Measurements from ENCODE around the gene NCS1.

The NCS1 gene

DNA sequence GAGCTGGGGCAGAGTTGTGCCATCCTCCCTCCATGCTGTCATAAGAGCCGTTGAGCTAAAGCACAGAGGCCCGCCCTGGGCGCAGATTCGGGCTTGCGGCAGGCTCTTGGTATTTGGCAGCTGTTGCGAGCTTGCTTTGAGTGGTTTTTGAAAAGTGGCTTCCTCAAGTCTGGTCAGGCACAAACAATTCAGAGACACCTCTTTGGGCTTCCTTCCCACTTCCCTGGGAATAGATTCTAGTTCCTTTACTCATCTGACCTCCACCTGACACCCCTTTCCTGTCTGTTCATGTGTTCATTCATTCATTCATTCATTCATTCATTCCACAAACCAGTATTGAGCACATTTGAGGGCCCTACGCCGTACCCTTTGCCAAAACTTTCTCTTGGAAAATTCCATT, 27.4 kb downstream of the NCS1 start:
- TF ChIP-seq TAF1 (IDR thresholded peaks at IDR 0.05; ENCODE audit: borderline replicate concordance, insufficient read depth, low read length) (no peak), SIN3A (IDR thresholded peaks at IDR 0.05; ENCODE audit: borderline replicate concordance, insufficient read depth, low read length) (no peak)

DNA sequence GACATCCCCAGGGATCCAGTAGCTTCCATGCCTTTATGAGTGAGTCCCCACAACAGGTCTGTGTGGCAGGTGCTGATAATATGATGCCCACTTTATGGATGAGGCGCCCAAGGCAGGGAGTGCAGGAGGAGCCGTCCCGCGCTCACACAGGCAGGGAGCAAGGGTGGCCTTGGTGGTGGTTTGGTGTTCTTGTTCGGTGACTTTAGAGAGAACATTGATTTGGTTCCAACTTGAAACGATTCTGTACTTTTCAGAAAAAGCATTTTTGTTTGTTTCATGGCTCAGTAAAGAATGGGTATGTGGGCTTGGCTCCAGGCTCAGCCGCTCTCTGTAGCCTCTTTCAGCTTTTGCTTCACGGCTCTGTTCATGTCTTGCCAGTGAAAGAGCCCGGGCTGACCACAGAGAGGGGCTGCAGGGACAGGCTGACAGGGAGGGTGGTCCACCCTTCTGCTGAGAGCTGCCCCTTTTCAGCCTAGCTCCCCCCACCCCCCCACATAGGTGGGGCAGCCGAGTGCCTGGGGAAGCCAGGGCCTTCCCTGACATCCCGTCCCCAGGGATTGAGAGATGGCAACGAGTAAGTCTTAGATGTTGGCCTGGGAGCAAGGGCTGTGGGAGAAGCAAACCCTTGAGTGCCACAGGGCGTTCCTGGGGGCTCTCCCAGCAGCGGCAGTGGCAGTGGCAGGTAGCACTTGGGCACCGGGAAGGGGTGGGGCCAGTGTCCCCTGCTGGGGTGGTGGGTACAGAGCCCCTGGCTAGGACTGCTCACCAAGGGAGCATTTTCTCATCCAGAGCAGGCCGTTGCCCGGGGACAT, 28.0 kb downstream of the NCS1 start:
- TF ChIP-seq TAF1 (IDR thresholded peaks at IDR 0.05; ENCODE audit: borderline replicate concordance, insufficient read depth, low read length) (no peak), SIN3A (IDR thresholded peaks at IDR 0.05; ENCODE audit: borderline replicate concordance, insufficient read depth, low read length) (no peak), POLR2AphosphoS5 (IDR thresholded peaks at IDR 0.05; ENCODE audit: low read depth, low read length) (no peak), FOXP2 (optimal IDR thresholded peaks at IDR 0.05; ENCODE audit: borderline replicate concordance, extremely low read depth, extremely low read length, insufficient read depth) (no peak)
- TF ChIP-seq, protein P1, sequence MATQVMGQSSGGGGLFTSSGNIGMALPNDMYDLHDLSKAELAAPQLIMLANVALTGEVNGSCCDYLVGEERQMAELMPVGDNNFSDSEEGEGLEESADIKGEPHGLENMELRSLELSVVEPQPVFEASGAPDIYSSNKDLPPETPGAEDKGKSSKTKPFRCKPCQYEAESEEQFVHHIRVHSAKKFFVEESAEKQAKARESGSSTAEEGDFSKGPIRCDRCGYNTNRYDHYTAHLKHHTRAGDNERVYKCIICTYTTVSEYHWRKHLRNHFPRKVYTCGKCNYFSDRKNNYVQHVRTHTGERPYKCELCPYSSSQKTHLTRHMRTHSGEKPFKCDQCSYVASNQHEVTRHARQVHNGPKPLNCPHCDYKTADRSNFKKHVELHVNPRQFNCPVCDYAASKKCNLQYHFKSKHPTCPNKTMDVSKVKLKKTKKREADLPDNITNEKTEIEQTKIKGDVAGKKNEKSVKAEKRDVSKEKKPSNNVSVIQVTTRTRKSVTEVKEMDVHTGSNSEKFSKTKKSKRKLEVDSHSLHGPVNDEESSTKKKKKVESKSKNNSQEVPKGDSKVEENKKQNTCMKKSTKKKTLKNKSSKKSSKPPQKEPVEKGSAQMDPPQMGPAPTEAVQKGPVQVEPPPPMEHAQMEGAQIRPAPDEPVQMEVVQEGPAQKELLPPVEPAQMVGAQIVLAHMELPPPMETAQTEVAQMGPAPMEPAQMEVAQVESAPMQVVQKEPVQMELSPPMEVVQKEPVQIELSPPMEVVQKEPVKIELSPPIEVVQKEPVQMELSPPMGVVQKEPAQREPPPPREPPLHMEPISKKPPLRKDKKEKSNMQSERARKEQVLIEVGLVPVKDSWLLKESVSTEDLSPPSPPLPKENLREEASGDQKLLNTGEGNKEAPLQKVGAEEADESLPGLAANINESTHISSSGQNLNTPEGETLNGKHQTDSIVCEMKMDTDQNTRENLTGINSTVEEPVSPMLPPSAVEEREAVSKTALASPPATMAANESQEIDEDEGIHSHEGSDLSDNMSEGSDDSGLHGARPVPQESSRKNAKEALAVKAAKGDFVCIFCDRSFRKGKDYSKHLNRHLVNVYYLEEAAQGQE (IDR thresholded peaks at IDR 0.05; ENCODE audit: insufficient read depth in 1 of 2, low read depth in 2 of 2, low read length in 2 of 2), result no peak

DNA sequence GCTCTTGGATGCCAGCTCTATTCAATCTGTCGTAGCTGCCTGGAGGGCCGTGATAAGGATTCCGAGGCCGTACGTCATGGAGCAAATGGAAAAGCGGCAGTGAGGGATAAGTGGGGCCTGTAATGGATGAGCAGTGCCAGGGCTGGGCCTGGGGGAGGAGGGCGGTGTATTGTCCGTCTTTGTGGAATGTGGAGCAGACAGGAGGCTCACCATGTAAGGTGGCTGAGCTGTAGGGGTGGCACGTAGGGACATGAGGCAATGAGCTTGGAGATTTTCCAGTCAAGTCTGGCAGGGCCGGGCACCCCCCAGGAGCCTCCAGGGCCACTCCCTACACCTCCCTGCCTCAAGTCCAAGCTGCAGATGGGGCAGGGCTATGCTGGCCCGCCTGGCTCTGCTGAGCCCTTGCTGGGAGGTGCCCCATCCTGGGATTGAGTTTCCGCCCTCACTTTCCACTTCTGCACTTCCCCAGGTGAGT, 29.2 kb downstream of the NCS1 start:
- no peak for TF ChIP-seq SIN3A (IDR thresholded peaks at IDR 0.05; ENCODE audit: borderline replicate concordance, insufficient read depth, low read length)
- TF ChIP-seq TAF1 (IDR thresholded peaks at IDR 0.05; ENCODE audit: borderline replicate concordance, insufficient read depth, low read length), result no peak
- TF ChIP-seq, protein P1 (IDR thresholded peaks at IDR 0.05; ENCODE audit: insufficient read depth in 1 of 2, low read depth in 2 of 2, low read length in 2 of 2), result no peak
- TF ChIP-seq FOXP2 (optimal IDR thresholded peaks at IDR 0.05; ENCODE audit: borderline replicate concordance, extremely low read depth, extremely low read length, insufficient read depth), result no peak
- TF ChIP-seq POLR2AphosphoS5 (IDR thresholded peaks at IDR 0.05; ENCODE audit: low read depth, low read length), result no peak

DNA sequence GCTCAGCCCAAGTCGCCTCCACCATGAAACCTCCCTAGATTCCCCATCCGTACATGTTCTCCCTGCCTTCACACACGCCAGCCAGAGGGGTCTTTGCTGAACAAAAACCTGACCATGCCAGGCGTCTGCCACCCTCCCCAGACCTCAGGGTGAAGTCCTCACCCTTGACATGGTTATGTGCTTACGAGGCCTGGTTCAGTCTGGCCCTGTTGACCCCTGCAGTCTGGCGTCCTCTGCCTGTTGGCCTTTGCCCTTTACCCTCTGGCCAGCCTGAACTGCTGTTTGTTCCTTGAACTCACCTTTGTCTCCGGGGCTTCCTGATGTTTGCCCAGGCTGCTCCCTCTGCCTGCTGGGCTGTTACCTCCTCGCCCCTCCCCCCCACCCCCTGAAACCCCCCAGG, 29.8 kb downstream of the NCS1 start:
- TF ChIP-seq POLR2AphosphoS5 (IDR thresholded peaks at IDR 0.05; ENCODE audit: low read depth, low read length), result no peak
- TF ChIP-seq, protein P1 (IDR thresholded peaks at IDR 0.05; ENCODE audit: insufficient read depth in 1 of 2, low read depth in 2 of 2, low read length in 2 of 2), result no peak
- TF ChIP-seq TAF1 (IDR thresholded peaks at IDR 0.05; ENCODE audit: borderline replicate concordance, insufficient read depth, low read length), result no peak
- no peak for TF ChIP-seq FOXP2 (optimal IDR thresholded peaks at IDR 0.05; ENCODE audit: borderline replicate concordance, extremely low read depth, extremely low read length, insufficient read depth)
- no peak for TF ChIP-seq SIN3A (IDR thresholded peaks at IDR 0.05; ENCODE audit: borderline replicate concordance, insufficient read depth, low read length)

DNA sequence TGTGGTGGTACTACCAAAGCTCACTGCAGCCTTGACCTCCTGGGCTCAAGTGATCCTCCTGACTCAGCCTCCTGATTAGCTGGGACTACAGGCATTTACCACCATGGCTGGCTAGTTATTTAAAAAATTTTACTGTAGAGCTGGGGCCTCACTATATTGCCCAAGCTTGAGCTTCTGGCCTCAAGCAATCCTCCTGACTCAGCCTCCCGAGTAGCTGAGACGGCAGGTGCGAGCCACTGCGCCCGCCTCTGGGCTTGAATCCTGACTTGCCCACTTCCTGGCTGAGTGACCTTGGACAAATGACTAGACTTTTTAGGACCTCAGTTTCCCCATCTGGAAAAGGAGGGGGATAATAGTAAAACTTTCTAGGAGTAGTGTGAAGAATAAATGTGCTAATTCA, 32.1 kb downstream of the NCS1 start:
- TF ChIP-seq SIN3A (IDR thresholded peaks at IDR 0.05; ENCODE audit: borderline replicate concordance, insufficient read depth, low read length) (no peak), TAF1 (IDR thresholded peaks at IDR 0.05; ENCODE audit: borderline replicate concordance, insufficient read depth, low read length) (no peak), POLR2AphosphoS5 (IDR thresholded peaks at IDR 0.05; ENCODE audit: low read depth, low read length) (no peak), FOXP2 (optimal IDR thresholded peaks at IDR 0.05; ENCODE audit: borderline replicate concordance, extremely low read depth, extremely low read length, insufficient read depth) (no peak)
- TF ChIP-seq, protein P1 (IDR thresholded peaks at IDR 0.05; ENCODE audit: insufficient read depth in 1 of 2, low read depth in 2 of 2, low read length in 2 of 2), result no peak
